ENCODE measurements around the gene HIVEP2.

DNA sequence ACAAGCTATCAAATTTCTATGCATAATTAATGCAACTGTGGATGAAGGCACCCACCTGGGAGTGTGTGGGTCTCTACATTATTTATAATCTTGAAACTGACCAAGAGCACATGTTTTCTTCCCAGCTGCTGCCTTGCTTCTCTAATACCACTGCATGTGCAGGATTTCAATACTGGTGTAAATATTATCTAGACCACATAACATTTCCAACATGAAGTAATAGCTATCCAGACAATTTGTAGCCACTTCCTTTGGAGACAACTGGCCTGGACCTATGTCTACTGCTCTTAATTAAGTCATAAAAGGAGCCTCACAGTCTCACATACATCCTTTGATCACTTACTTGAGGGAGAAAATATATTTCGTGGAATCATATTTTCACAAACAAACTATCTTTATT, 180.7 kb downstream of the HIVEP2 start:
- TF ChIP-seq, protein P1, sequence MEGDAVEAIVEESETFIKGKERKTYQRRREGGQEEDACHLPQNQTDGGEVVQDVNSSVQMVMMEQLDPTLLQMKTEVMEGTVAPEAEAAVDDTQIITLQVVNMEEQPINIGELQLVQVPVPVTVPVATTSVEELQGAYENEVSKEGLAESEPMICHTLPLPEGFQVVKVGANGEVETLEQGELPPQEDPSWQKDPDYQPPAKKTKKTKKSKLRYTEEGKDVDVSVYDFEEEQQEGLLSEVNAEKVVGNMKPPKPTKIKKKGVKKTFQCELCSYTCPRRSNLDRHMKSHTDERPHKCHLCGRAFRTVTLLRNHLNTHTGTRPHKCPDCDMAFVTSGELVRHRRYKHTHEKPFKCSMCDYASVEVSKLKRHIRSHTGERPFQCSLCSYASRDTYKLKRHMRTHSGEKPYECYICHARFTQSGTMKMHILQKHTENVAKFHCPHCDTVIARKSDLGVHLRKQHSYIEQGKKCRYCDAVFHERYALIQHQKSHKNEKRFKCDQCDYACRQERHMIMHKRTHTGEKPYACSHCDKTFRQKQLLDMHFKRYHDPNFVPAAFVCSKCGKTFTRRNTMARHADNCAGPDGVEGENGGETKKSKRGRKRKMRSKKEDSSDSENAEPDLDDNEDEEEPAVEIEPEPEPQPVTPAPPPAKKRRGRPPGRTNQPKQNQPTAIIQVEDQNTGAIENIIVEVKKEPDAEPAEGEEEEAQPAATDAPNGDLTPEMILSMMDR (IDR thresholded peaks at IDR 0.05), result no peak
- TF ChIP-seq RAD21 (conservative IDR thresholded peaks at IDR 0.05 in 1 of 2, IDR thresholded peaks at IDR 0.05 in 1 of 2) (no peak), POLR2A (IDR thresholded peaks at IDR 0.05; ENCODE audit: low read length) (no peak), FOSL2 (IDR thresholded peaks at IDR 0.05) (no peak), FOSL2 (CRISPR knock-in tag; IDR thresholded peaks at IDR 0.05) (no peak), KDM1A (IDR thresholded peaks at IDR 0.05; ENCODE audit: low read depth) (no peak), SMC3 (IDR thresholded peaks at IDR 0.05) (no peak)
- TF ChIP-seq, protein P2, sequence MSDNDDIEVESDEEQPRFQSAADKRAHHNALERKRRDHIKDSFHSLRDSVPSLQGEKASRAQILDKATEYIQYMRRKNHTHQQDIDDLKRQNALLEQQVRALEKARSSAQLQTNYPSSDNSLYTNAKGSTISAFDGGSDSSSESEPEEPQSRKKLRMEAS (IDR thresholded peaks at IDR 0.05), result no peak
- TF ChIP-seq, protein P3, sequence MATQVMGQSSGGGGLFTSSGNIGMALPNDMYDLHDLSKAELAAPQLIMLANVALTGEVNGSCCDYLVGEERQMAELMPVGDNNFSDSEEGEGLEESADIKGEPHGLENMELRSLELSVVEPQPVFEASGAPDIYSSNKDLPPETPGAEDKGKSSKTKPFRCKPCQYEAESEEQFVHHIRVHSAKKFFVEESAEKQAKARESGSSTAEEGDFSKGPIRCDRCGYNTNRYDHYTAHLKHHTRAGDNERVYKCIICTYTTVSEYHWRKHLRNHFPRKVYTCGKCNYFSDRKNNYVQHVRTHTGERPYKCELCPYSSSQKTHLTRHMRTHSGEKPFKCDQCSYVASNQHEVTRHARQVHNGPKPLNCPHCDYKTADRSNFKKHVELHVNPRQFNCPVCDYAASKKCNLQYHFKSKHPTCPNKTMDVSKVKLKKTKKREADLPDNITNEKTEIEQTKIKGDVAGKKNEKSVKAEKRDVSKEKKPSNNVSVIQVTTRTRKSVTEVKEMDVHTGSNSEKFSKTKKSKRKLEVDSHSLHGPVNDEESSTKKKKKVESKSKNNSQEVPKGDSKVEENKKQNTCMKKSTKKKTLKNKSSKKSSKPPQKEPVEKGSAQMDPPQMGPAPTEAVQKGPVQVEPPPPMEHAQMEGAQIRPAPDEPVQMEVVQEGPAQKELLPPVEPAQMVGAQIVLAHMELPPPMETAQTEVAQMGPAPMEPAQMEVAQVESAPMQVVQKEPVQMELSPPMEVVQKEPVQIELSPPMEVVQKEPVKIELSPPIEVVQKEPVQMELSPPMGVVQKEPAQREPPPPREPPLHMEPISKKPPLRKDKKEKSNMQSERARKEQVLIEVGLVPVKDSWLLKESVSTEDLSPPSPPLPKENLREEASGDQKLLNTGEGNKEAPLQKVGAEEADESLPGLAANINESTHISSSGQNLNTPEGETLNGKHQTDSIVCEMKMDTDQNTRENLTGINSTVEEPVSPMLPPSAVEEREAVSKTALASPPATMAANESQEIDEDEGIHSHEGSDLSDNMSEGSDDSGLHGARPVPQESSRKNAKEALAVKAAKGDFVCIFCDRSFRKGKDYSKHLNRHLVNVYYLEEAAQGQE (IDR thresholded peaks at IDR 0.05), result no peak
